GM21390 (cell line): ENCODE measurements around the gene LRP1.
A peak's percentile ranks its signal among the peaks of the same experiment; 100 is the strongest.
"Not testable (repeated sequence)": the region's sequence is repeated elsewhere in the genome, so short reads cannot be mapped to it uniquely, and the experiment has no call there.

ENCODE experiments used
- ATAC-seq: cut with Tn5 transposase; IDR thresholded peaks from one replicate; pipeline ENCODE4 v1.9.1; 2021; ENCODE audit not compliant: unreplicated experiment

LRP1 gene

GRCh38 chr12:57110104-57111030 lies 17.9 kb upstream of the LRP1 start:
- ATAC-seq, result peak; percentile 43

- peak; percentile 58 for ATAC-seq
Measured at GRCh38 chr12:57111031-57111734, 17.1 kb upstream of the LRP1 start, which contains the start of gene STAT6. STAT6 (minus strand) TSS chr12:57111362; CDS start chr12:57108278, 3,084 bp downstream.

- no peak for ATAC-seq
Measured at GRCh38 chr12:57112492-57113294, 15.6 kb upstream of the LRP1 start.

GRCh38 chr12:57116580-57117281 lies 11.6 kb upstream of the LRP1 start:
- ATAC-seq, result no peak

GRCh38 chr12:57118711-57119271 lies 9.5 kb upstream of the LRP1 start:
- no peak for ATAC-seq

- ATAC-seq, result no peak
Measured at GRCh38 chr12:57119294-57120085, 8.8 kb upstream of the LRP1 start.

GRCh38 chr12:57120718-57121117 lies 7.6 kb upstream of the LRP1 start:
- not testable (repeated sequence) for ATAC-seq

- ATAC-seq, result no peak
Measured at GRCh38 chr12:57123813-57124212, 4.5 kb upstream of the LRP1 start.

GRCh38 chr12:57124261-57124877 lies 3.9 kb upstream of the LRP1 start:
- no peak for ATAC-seq

- ATAC-seq, result no peak
Measured at GRCh38 chr12:57126061-57126460, 2.2 kb upstream of the LRP1 start.

- ATAC-seq, result no peak
Measured at GRCh38 chr12:57126561-57126960, 1.7 kb upstream of the LRP1 start.

- ATAC-seq, result no peak
Measured at GRCh38 chr12:57127101-57127725, 1.1 kb upstream of the LRP1 start.

GRCh38 chr12:57128519-57129247 lies 400 bp downstream of the LRP1 start:
- no peak for ATAC-seq

GRCh38 chr12:57129321-57129842 lies 1.1 kb downstream of the LRP1 start:
- no peak for ATAC-seq

- no peak for ATAC-seq
Measured at GRCh38 chr12:57129889-57130288, 1.6 kb downstream of the LRP1 start.

GRCh38 chr12:57130941-57131340 lies 2.7 kb downstream of the LRP1 start:
- no peak for ATAC-seq

GRCh38 chr12:57131896-57132744 lies 3.8 kb downstream of the LRP1 start:
- ATAC-seq, result no peak
